DOHH2 (cell line): ENCODE results near the gene ZIM2.

Experiments
- H3F3A ChIP-seq: fragments of 200-600 bp; sonication (generic), shearing (Covaris generic); 2 replicates; pipeline ENCODE4 v1.6.0; 2016; ENCODE audit warnings: antibody characterized with exemption, mild to moderate bottlenecking; ENCODE audit not compliant: control insufficient read depth, insufficient read depth
- H3K27ac ChIP-seq: fragments of 200-600 bp; sonication (generic); 2 replicates; pipeline ENCODE4 v1.5.1; 2014; ENCODE audit warnings: low read depth, mild to moderate bottlenecking, low read length, moderate library complexity
- H3K27me3 ChIP-seq: fragments of 200-600 bp; sonication (generic); 2 replicates; pipeline ENCODE4 v1.6.1; 2014; ENCODE audit warnings: mild to moderate bottlenecking, low read length, mixed read lengths; ENCODE audit not compliant: control insufficient read depth
- H3K36me3 ChIP-seq: fragments of 200-600 bp; sonication (generic); 2 replicates; pipeline ENCODE4 v1.6.1; 2014; ENCODE audit warnings: mild to moderate bottlenecking, low read length, moderate library complexity, mixed read lengths; ENCODE audit not compliant: control insufficient read depth
- H3K4me1 ChIP-seq: fragments of 200-600 bp; sonication (generic); 2 replicates; pipeline ENCODE4 v1.6.1; 2014; ENCODE audit warnings: mild to moderate bottlenecking, low read length, mixed read lengths; ENCODE audit not compliant: control insufficient read depth
- H3K4me2 ChIP-seq: fragments of 200-600 bp; sonication (generic); 2 replicates; pipeline ENCODE4 v1.6.0; 2014; ENCODE audit warnings: mild to moderate bottlenecking, low read length, moderate library complexity
- H3K4me3 ChIP-seq: fragments of 200-600 bp; sonication (generic); 2 replicates; pipeline ENCODE4 v1.5.1; 2014; ENCODE audit warnings: mild to moderate bottlenecking, low read length, mixed read lengths
- H3K79me2 ChIP-seq: fragments of 200-600 bp; sonication (generic); 2 replicates; pipeline ENCODE4 v1.6.1; 2014; ENCODE audit warnings: mild to moderate bottlenecking, low read length, mixed read lengths; ENCODE audit not compliant: control insufficient read depth
- H3K9me2 ChIP-seq: fragments of 200-600 bp; sonication (generic); replicated peaks from 2 replicates; pipeline ENCODE4 v1.6.1; 2014; ENCODE audit warnings: mild to moderate bottlenecking, low read length, mixed read lengths; ENCODE audit not compliant: control insufficient read depth
- H3K9me3 ChIP-seq: fragments of 200-600 bp; sonication (generic); 2 replicates; pipeline ENCODE4 v1.6.1; 2014; ENCODE audit warnings: antibody characterized with exemption, low read length, mixed read lengths; ENCODE audit not compliant: control insufficient read depth, insufficient read depth
- H4K20me1 ChIP-seq: fragments of 200-600 bp; sonication (generic); 2 replicates; pipeline ENCODE4 v1.6.0; 2014; ENCODE audit warnings: low read depth, mild to moderate bottlenecking, antibody characterized with exemption, low read length, moderate library complexity; ENCODE audit not compliant: control insufficient read depth, insufficient read depth
- EZH2phosphoT487 ChIP-seq: fragments of 200-600 bp; sonication (generic); IDR thresholded peaks from 2 replicates; pipeline ENCODE4 v1.6.1; 2017; ENCODE audit warnings: borderline replicate concordance, mild to moderate bottlenecking, antibody characterized with exemption, low read length, moderate library complexity, mixed read lengths
- TF ChIP-seq, protein P1 (sequence below): fragments of 200-600 bp; sonication (generic); IDR thresholded peaks from one replicate; pipeline ENCODE4 v1.5.1; 2014; ENCODE audit warnings: antibody characterized with exemption, mild to moderate bottlenecking, low read depth, low read length; ENCODE audit not compliant: poor library complexity, severe bottlenecking

The ZIM2 gene

DNA sequence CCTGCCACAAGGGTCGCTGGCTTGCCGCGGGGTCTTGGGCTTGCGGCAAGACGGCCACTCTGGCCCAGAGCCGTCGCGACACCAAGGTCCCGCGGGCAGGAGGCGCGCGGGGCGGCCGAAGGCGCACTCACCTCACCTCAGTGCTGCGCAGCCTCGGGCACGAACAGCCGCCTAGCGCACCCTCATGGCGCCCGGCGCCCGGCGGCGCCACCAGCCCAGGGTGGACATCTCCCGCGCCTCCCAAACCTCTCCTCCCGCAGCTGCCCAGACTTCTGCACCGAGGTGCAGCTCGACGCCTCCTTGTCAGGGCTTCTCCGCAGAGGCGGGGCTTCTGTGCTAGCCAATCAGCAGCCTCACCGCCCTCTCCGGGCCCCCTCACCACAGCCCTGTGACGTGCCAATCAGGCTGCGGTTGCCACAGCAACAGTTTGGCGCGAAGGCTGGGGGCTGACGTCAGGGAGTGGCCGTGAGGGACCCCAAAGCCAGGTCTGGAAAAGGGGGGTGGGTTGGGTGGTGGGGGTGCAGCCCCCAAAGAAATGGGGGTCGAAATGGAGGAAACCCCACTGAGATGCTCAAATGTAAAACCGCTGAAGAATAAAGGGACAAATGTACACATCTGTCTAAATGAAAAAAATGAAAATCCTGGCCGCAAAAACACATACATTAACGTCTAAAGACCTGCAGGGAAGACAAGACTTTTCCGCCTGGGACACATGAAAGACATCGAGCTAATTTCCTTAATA is at the start of gene ZIM2, which contains the start of gene PEG3:
Gene ZIM2, minus strand, starts transcription at position 276 of the 742 bp plus-strand sequence. CDS start 16,449 bp downstream, outside the sequence.
Gene PEG3, minus strand, starts transcription at position 276 of the 742 bp plus-strand sequence. CDS start 16,071 bp downstream, outside the sequence.
- H3K4me2 ChIP-seq: no peak within 1 kb of the TSS
- H3F3A ChIP-seq: no peaks in the 10 kb centered on the region
- no peaks in the 10 kb centered on the region for H3K27me3 ChIP-seq
- H3K9me2 ChIP-seq: no peaks in the 10 kb centered on the region
- no peaks in the 10 kb centered on the region for H3K79me2 ChIP-seq
- H3K27ac ChIP-seq: no peak within 1 kb of the TSS
- peaks cover 34% of the 10 kb centered on the region for H3K9me3 ChIP-seq
- no peak within 1 kb of the TSS for H3K4me3 ChIP-seq
- no peak for TF ChIP-seq EZH2phosphoT487
- TF ChIP-seq, protein P1, sequence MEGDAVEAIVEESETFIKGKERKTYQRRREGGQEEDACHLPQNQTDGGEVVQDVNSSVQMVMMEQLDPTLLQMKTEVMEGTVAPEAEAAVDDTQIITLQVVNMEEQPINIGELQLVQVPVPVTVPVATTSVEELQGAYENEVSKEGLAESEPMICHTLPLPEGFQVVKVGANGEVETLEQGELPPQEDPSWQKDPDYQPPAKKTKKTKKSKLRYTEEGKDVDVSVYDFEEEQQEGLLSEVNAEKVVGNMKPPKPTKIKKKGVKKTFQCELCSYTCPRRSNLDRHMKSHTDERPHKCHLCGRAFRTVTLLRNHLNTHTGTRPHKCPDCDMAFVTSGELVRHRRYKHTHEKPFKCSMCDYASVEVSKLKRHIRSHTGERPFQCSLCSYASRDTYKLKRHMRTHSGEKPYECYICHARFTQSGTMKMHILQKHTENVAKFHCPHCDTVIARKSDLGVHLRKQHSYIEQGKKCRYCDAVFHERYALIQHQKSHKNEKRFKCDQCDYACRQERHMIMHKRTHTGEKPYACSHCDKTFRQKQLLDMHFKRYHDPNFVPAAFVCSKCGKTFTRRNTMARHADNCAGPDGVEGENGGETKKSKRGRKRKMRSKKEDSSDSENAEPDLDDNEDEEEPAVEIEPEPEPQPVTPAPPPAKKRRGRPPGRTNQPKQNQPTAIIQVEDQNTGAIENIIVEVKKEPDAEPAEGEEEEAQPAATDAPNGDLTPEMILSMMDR: no peak
- H3K4me1 ChIP-seq: no peaks in the 10 kb centered on the region
- no peaks in the 10 kb centered on the region for H3K36me3 ChIP-seq
- H4K20me1 ChIP-seq: no peaks in the 10 kb centered on the region

DNA sequence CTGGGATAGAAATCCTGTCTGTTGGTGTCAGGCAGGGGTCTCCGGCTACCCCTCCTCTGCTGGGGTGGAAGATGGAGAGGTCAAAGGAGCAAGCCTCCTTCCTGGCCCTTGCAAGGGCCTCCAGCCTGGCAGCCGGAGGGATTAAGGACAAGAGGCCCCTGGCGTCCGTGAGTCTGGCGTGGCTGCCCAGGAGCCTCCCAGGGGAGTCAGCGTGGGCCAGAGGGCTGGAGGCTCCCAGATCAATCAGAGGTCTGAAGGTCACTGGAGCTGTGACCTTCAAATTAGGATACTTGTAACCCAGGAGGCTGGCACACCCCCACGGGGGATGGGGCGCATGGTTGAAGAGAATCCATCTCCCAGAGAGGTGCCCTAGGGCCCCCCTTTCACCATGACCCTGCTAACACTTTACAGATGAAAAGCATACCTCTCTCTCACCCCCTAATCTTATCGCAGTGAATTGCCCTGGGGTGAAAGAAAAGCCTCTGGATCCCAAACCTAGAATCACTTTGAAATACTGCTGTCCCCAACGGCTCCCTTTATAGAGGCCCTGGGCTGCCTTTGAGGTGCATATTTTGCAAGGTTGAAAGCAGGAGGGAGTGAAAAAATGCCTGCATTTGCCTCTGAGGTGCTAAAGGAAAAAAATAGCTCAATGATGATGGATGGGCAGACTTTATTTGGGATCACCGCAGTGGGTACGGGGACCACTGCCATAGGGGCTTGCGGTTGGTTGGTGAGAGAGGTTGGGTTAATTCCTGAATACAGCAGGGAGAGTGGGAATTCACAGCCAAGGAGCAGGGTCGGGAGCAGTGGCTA is 44.9 kb upstream of the ZIM2 start:
- TF ChIP-seq, protein P1: no peak
- H3K4me3 ChIP-seq: no peak overlapping the region
- no peaks in the 10 kb centered on the region for H3K79me2 ChIP-seq
- H3K36me3 ChIP-seq: no peaks in the 10 kb centered on the region
- H3K4me2 ChIP-seq: no peak overlapping the region
- no peak overlapping the region for H3K27ac ChIP-seq
- H3K4me1 ChIP-seq: no peaks in the 10 kb centered on the region
- H3K27me3 ChIP-seq: no peaks in the 10 kb centered on the region
- H4K20me1 ChIP-seq: no peaks in the 10 kb centered on the region
- H3F3A ChIP-seq: no peaks in the 10 kb centered on the region
- no peaks in the 10 kb centered on the region for H3K9me2 ChIP-seq
- H3K9me3 ChIP-seq: peaks cover 15% of the 10 kb centered on the region

DNA sequence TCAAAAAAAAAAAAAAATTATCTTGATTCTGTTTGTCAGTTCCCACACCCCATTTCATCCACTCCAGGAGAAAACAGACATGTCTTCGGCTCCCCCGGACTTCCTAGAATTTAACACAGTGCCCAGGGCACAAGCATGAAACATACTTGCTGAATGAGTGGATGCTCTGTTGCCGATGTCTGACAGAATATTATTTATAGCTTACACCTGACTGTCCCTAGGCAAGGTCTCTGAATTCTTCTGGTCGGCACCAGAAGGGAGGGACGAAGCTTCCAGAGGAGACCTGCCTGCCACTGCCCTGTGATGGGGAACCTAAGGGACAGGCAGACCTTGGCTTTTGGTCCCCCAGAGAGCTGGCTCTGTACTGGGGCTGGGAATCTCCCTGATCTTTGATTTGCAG is 43.9 kb upstream of the ZIM2 start:
- Histone ChIP-seq H3K9me3 (peaks cover 13% of the 10 kb centered on the region), H3K9me2 (no peaks in the 10 kb centered on the region), H3K27ac (no peak overlapping the region), H3K27me3 (no peaks in the 10 kb centered on the region), H3K4me1 (no peaks in the 10 kb centered on the region), H3K4me3 (no peak overlapping the region), H3K36me3 (no peaks in the 10 kb centered on the region), H3K4me2 (no peak overlapping the region), H4K20me1 (no peaks in the 10 kb centered on the region), H3F3A (no peaks in the 10 kb centered on the region), H3K79me2 (no peaks in the 10 kb centered on the region)
- no peak for TF ChIP-seq EZH2phosphoT487
- TF ChIP-seq, protein P1: no peak
